Activated naive CD4-positive, alpha-beta T cell treated with anti-CD3 and anti-CD28 coated beads for 36 hours (primary cell): ENCODE measurements around the gene ARV1. TPM values are rescaled to one million over a fixed set of nuclear protein-coding genes. Genes with fewer than 3 reads are reported as not detected.

Experiments
- CTCF ChIA-PET: fragments of 350-600 bp; sonication (Branson Sonifier 250); formaldehyde crosslinking; loops from one replicate; lab custom pipeline; 2021; ENCODE audit warnings: antibody characterized with exemption; lab: Charles Lee
- DNase-seq: peaks from one replicate; pipeline ENCODE4 v3.0.0-alpha.2; 2020
- H3K27ac Mint-ChIP-seq: one replicate; pipeline ENCODE4 v1.8.0; 2021; ENCODE audit warnings: mild to moderate bottlenecking, mixed read lengths
- H3K27me3 Mint-ChIP-seq: one replicate; pipeline ENCODE4 v1.8.0; 2021; ENCODE audit warnings: low read depth, mixed read lengths
- H3K36me3 Mint-ChIP-seq: one replicate; pipeline ENCODE4 v1.8.0; 2021; ENCODE audit warnings: low read depth, mixed read lengths
- H3K4me1 Mint-ChIP-seq: one replicate; pipeline ENCODE4 v1.8.0; 2021; ENCODE audit warnings: low read depth, mixed read lengths
- H3K4me3 Mint-ChIP-seq: one replicate; pipeline ENCODE4 v1.8.0; 2021; ENCODE audit warnings: mild to moderate bottlenecking, moderate library complexity, mixed read lengths
- H3K9me3 Mint-ChIP-seq: one replicate; pipeline ENCODE4 v1.8.0; 2021; ENCODE audit warnings: mixed read lengths
- intact Hi-C: fragments of 100-400 bp; cut with micrococcal nuclease; formaldehyde crosslinking; loops from one replicate; pipeline ENCODE4 v1.15.1; 2023
- total RNA-seq, 2 experiments: library from RNA; stranded (reverse); gene quantifications; one replicate each; pipeline ENCODE4 v1.2.3, GENCODE V29; 2021

Gene ARV1
- total RNA-seq, 2 experiments from 2014 or later = 14.9 to 17.7 TPM

GRCh38 chr1:231049121-231049979 is 70.5 kb downstream of the ARV1 start:
- Mint-ChIP-seq H3K4me1 (peaks cover 18% of the 10 kb centered on the region), H3K36me3 (peaks cover 1% of the 10 kb centered on the region), H3K27ac (no peak overlapping the region), H3K4me3 (no peak overlapping the region), H3K27me3 (peaks cover 2% of the 10 kb centered on the region), H3K9me3 (peaks cover 4% of the 10 kb centered on the region)
- CTCF ChIA-PET = interaction anchor here (1.1 kb wide), 1 partner anchor 11 kb away, joined by 4 read pairs; no protein-coding TSS in a partner anchor
- intact Hi-C loops = no loop called here
- DNase-seq = no peak

Other genes starting within 250 kb of the ARV1 start
- not detected for gene CAPN9, start 231.7 kb upstream of the ARV1 start, total RNA-seq
- 1 to 10 TPM; 4.7 to 4.9 TPM for gene C1orf198, start 110.6 kb upstream of the ARV1 start, total RNA-seq
- gene TTC13, start 233 bp upstream of the ARV1 start, total RNA-seq = 10 to 100 TPM; 10.9 to 13.2 TPM
- 10 to 100 TPM; 11.0 to 11.1 TPM for gene FAM89A, start 61.2 kb downstream of the ARV1 start, total RNA-seq
- gene TRIM67, start 183.0 kb downstream of the ARV1 start, total RNA-seq = not detected